Midbrain (tissue), 1 donor: Measurements from ENCODE around the gene ABI3BP.

Experiments used
- DNase-seq: peaks from one replicate; lab custom pipeline; 2025; lab: John Stamatoyannopoulos, UW

Gene ABI3BP

GRCh38 chr3:100776097-100776729 lies 217.0 kb downstream of the ABI3BP start:
- no peak for DNase-seq

DNA sequence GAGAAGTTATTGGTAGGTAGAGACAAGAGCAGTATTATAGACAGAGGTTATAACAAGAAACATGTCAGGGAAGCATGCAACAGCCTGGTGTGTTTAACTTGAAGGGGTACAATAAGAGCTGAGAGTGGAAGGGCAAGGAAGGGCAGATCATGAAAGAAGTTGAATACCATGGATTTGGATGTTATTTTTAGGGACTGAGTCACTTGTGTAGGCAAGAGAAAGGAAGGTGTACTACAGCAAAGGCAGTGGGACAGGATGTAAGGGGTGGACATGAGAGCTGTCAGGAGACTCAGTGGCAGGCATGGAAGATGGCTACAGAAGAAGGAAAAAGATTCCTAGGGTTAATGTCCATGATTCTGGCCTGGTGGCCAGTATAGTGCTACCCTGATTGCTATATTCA lies 217.6 kb downstream of the ABI3BP start:
- DNase-seq, result no peak

GRCh38 chr3:100775226-100775625 lies 218.0 kb downstream of the ABI3BP start:
- DNase-seq, result no peak

DNA sequence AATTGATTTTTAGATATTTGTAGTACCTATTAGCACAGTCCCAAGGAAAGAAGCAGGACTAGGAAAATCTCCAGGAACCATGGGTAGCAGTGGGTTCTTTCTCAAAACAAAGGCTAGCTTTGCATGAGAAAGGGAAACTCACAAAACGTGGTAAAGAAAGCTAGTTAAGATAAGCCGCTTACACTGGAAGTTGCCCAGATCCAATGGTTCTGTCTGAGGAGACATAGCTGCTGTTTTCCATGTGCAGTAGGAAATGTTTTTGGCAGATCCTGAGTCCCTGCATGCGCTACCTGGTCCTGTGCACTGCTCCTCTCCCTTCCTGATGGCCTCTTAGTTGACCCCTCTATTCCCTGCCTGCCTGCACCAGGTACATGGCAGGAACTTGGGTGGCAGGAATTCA lies 223.5 kb downstream of the ABI3BP start:
- no peak for DNase-seq

- no peak for DNase-seq
These were observed 227.2 kb downstream of the ABI3BP start for GRCh38 chr3:100766069-100766468.

GRCh38 chr3:100765437-100765975 lies 227.7 kb downstream of the ABI3BP start:
- DNase-seq, result no peak

DNA sequence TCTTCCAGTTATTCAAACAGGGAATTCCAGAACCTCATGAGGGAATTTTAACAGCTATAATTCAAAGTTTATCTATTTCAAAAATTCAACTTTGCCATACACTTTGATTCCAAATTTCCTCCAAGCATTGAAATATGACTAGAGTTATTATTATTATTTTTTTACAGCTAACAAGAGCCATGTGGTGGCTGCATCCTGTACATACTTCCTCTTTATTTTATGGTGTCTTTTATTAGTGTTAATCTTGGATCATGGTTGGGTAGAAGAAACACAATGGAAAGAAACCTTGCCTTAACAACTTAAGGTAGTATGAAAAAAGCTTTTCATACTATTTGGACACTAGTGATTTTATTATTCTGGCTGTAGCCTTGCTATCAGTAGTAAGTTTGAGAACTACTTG lies 231.3 kb downstream of the ABI3BP start:
- no peak for DNase-seq

DNA sequence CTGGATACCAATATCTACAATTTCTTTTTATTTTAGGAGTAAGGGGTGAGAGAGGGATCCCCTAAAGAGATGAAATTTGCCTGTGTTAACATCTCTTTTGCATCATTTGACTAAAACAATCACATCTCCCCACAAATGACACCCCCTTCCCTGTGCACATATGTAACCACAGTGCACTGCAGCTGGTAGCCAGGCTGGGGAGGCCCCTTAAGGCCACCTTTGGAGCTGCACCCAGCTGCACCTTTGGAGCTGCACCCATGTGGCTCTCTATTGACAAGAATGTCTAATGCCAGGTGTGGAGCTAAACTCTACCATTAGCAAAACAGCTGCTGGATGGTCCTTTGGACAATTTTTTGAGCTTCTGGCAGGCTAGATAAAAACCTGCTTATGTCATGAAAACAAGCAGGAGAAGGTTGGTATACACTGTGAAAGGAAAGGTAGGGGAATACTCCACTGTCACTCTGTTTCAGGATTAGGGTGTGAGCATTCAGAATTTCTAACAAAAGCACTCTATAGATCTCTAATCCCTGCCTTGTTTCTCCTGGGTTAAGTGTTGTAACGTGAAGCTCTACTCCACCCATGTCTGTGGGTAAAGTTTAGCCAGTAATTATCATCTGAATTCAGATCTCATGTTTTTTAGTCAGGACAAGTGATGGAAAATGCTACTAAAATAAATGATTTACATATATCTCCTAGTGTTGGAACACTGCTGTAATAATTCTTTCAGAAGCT lies 231.8 kb downstream of the ABI3BP start:
- no peak for DNase-seq

- no peak for DNase-seq
These were observed 232.8 kb downstream of the ABI3BP start for GRCh38 chr3:100760377-100760776.

DNA sequence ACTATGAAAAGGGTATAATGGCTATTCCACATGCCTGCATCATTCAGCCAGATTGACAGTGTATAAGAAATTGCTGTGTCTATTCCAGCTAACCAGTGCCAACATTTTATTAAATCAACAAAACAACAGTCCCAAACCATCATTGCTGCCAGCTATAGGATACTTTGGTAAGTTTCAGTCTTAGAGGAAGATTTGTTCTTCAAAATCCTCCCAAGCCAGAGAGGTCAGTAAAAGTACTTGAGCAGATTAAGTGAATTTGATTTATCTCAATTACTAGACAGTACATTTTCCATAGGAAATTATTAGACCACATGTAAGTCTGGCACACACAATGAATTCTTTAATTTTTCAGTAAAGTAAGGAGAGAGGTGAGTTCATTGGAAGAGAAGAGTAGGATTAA lies 233.3 kb downstream of the ABI3BP start:
- no peak for DNase-seq

DNA sequence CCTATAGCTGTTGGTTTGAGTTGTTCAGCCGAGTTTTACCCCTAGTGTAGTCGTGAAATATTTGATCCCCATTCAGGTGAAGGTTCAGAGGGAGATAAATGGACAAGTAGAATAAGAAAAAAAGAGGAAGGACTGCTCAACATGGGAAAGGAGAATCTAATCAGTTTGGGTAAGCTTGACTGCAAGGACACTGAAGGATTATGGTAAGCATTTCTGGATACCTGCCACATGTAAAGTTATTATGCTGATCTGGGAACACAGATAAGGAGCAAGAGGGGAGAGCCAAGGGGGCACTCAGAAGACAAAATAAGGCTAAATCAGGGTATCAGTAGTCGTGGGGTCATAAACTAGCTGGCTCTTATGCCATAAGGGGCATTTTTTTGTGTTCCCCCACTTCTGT lies 234.1 kb downstream of the ABI3BP start:
- DNase-seq, result no peak

GRCh38 chr3:100756441-100756840 lies 236.8 kb downstream of the ABI3BP start:
- no peak for DNase-seq

DNA sequence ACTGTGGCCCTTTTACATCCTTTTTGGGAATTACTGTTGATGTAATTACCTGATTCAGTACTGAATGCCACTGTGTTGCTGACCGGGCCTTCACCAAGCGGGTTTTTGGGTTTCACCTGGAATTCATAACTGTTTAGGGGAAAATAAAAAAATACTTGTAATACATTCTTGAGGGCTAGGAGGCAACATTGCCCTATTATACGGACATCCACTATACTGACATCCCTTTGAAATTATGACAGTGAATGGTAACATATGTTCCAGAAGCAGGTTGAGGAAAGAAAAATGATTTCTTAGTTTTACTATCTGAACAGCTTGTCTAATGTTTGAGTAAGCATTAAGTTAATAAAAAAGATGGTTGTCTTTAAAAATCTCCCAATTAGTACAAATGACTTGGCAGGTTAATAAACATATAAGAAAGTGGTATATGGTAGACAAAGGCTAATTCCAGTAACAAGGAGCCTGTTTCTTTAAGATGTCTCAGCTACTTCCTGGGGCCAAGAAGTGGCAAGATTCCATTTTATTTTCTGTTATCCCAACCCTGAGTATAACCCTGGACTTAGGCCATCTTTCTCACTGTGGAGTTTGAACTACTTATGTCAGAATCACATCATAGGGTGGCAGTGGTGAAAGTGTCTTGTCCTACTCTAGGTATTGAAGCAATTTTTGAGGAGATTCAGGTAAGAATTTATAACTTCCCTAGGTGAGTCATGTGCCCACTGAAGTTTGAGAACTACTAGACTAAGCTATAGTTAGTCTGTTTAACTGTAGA lies 238.5 kb downstream of the ABI3BP start:
- DNase-seq, result no peak

- no peak for DNase-seq
These were observed 239.4 kb downstream of the ABI3BP start for GRCh38 chr3:100753846-100754245.

GRCh38 chr3:100748967-100749366 lies 244.3 kb downstream of the ABI3BP start:
- DNase-seq, result no peak

- DNase-seq, result no peak
These were observed 245.0 kb downstream of the ABI3BP start for GRCh38 chr3:100748220-100748619.

GRCh38 chr3:100746092-100746491 lies 247.1 kb downstream of the ABI3BP start:
- no peak for DNase-seq

- DNase-seq, result no peak
These were observed 247.6 kb downstream of the ABI3BP start for GRCh38 chr3:100745617-100746016.

DNA sequence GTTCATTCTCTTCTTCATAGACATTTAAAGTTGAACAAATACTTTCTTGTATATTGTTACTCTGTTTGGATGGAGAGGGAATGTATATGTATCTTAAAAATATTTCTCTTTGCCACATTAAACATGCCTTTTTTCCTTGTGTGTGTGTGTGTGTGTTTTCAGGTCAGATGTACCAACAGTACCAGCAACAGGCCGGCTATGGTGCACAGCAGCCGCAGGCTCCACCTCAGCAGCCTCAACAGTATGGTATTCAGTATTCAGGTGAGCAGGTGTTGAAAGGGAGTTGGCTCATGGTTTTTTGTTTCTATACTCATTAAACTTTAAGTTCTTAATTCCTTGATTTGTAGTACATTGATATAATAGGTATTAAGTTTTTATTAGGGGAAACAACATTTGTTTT lies 248.6 kb downstream of the ABI3BP start:
- no peak for DNase-seq

DNA sequence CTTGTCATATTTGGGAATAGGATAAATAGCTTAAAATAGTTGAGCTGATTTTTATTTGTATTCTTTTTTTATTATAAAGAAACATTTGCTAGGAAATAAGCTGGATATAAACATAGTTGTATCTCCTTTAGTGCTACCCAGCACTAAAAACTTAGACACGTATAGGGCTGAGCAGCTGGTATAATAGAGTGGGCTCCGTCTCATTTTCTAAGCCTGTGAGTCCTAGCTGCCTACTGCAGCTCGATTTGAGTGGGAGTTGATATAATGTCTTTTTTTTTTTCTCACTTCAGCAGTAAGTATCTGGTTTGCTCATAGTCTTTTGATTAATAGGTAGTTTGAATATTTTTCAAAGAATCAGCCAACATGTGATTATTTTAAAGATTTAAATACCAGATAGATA lies 249.7 kb downstream of the ABI3BP start:
- no peak for DNase-seq

DNA sequence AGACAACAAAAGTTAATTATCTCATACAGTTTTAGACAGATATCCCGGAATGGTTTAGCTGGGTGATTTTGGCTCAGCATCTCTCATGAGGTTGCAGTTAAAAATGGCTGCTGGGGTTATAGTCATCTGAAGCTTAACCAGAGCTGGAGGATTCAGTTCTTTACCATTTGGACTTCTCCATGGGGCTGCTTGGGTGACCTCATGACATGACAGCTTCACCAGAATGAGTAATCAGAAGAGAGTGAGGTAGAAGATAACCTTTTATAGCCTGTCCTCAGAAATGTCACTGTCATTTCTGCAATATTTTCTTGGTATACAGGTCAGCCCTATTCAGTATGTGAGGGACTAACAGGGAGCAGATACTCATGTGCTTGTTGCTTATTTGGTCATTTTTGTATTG lies 253.0 kb downstream of the ABI3BP start:
- no peak for DNase-seq

DNA sequence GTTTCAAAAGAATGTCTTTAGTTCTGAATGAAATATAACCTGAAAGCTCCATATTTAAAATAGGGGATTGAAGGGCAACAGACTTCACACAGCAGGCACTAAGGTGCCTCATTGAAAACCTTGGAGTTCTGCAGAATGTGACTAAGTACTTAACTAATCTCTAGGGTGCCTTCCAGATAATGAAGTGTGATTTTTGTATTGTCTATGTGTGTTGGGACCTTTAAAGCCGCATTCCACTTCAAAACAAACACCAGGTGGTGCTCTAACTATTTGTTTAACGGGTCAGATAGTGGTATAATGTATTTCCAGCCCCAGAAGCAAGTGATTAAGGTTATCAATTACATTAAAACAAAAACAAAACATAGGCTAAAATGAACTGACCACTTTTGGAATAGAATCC lies 255.9 kb downstream of the ABI3BP start:
- peak; percentile 2 for DNase-seq

- DNase-seq, result no peak
These were observed 260.8 kb downstream of the ABI3BP start for GRCh38 chr3:100732435-100732834.
